ENCODE measurements around the gene ST6GALNAC5. TPM values are rescaled to one million over a fixed set of nuclear protein-coding genes. Genes with fewer than 3 reads are reported as not detected.

The ST6GALNAC5 gene
- total RNA-seq, 1 experiment from 2014 or later: 0.24 TPM

GRCh38 chr1:77057994-77058585 lies 190.8 kb downstream of the ST6GALNAC5 start:
- POLR2A ChIA-PET (ENCODE audit: unreplicated experiment): no interaction called here
- no TSS peak for BruUV-seq (replicated peaks)

DNA sequence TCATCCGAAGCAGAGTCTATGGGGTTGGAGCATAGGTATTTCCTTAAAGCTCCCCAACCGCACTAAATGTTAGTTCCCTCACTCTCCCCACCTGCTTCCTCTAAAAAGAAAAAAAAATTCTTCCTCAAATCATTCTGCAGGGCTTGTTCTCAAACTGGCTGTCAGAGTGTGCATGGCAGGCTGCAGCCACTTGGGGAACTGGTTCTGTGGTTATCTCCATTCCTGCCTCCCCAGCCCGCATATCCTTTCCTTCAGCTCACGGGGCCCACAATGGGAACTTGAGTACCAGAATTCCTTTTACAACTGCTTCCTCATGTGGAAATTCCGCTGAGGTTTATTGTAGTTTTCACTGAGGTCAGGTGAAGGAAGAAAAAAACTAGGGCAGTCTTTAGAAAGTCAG lies 192.7 kb downstream of the ST6GALNAC5 start:
- Histone ChIP-seq H3K4me1 (replicated peaks; ENCODE audit: insufficient read depth) (no peaks in the 10 kb centered on the region), H3K36me3 (ENCODE audit: low read depth) (no peaks in the 10 kb centered on the region), H3K4me3 (no peak overlapping the region), H2AFZ (no peak overlapping the region; the same call in 1 of the 2 replicates), H3K9me3 (ENCODE audit: insufficient read depth, low read depth) (peaks cover 3% of the 10 kb centered on the region; the same call in 1 of the 2 replicates), H3F3A (ENCODE audit: insufficient read depth, low read depth) (no peaks in the 10 kb centered on the region), H3K79me2 (ENCODE audit: low read depth) (no peaks in the 10 kb centered on the region), H3K27me3 (ENCODE audit: insufficient read depth, low read depth) (no peaks in the 10 kb centered on the region), H3K4me2 (no peak overlapping the region), H4K20me1 (ENCODE audit: insufficient read depth) (no peaks in the 10 kb centered on the region), H3K9me2 (ENCODE audit: insufficient read depth) (0 out of 2 replicates have a peak, but pooled peaks cover under 1% of the 10 kb centered on the region), H3K27ac (no peak overlapping the region)
- intact Hi-C loops (cut with micrococcal nuclease; ENCODE audit: unreplicated experiment): loop anchor here (1.0 to 5.0 kb wide), 2 partner anchors 21 to 63 kb away; no protein-coding TSS in a partner anchor
- DNase-seq: peak; percentile 67 to 73
- no peak for TF ChIP-seq EZH2 (IDR thresholded peaks at IDR 0.05; ENCODE audit: low read depth)
- TF ChIP-seq CTCF (conservative IDR thresholded peaks at IDR 0.05): no peak
- BruUV-seq (replicated peaks): no TSS peak
- CTCF ChIA-PET: no interaction called here
- POLR2A ChIA-PET (ENCODE audit: unreplicated experiment): interaction anchor here (0.7 kb wide), 1 partner anchor 213 kb away, joined by 4 read pairs; no protein-coding TSS in a partner anchor

More at GRCh38 chr1:77057994-77058585, 190.8 kb downstream of the ST6GALNAC5 start:
- peaks cover 3% of the 10 kb centered on the region; the same call in 1 of the 2 replicates for H3K9me3 ChIP-seq (ENCODE audit: insufficient read depth, low read depth)
- no peak overlapping the region for H3K27ac ChIP-seq
- intact Hi-C loops (cut with micrococcal nuclease; ENCODE audit: unreplicated experiment): no loop called here
- no peak overlapping the region for H3K4me2 ChIP-seq
- CTCF ChIA-PET: no interaction called here
- no peak overlapping the region for H2AFZ ChIP-seq
- no peaks in the 10 kb centered on the region for H3K27me3 ChIP-seq (ENCODE audit: insufficient read depth, low read depth)
- no peak for DNase-seq
- H4K20me1 ChIP-seq (ENCODE audit: insufficient read depth): no peaks in the 10 kb centered on the region
- H3K4me1 ChIP-seq (replicated peaks; ENCODE audit: insufficient read depth): no peaks in the 10 kb centered on the region
- no peaks in the 10 kb centered on the region for H3F3A ChIP-seq (ENCODE audit: insufficient read depth, low read depth)
- no peaks in the 10 kb centered on the region for H3K9me2 ChIP-seq (ENCODE audit: insufficient read depth)
- H3K4me3 ChIP-seq: no peak overlapping the region
- no peaks in the 10 kb centered on the region for H3K79me2 ChIP-seq (ENCODE audit: low read depth)
- no peaks in the 10 kb centered on the region for H3K36me3 ChIP-seq (ENCODE audit: low read depth)
- TF ChIP-seq EZH2 (IDR thresholded peaks at IDR 0.05; ENCODE audit: low read depth): no peak
- no peak for TF ChIP-seq CTCF (conservative IDR thresholded peaks at IDR 0.05)

DNA sequence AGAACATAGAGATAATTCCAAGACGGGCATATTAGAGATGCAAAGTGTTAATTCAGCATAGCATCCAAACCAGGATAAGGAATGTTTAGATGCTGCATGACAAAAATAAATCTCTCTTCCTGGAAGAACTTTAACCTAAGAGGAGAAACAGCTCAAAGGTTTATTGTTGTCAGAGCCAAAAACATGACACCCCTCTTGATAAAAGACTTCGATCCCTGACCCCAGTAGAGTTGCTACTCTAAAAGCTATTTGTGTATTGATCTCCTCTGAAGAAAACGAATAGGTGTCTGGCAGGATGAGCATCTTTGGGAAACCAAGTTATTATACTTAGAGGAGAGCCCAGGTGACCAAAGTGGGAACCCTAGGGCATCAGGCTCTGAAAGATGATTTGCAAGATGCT lies 193.9 kb downstream of the ST6GALNAC5 start:
- BruUV-seq (replicated peaks): no TSS peak
- peaks cover 5% of the 10 kb centered on the region; the same call in 1 of the 2 replicates for H3K9me2 ChIP-seq (ENCODE audit: insufficient read depth)
- no peaks in the 10 kb centered on the region for H3K36me3 ChIP-seq (ENCODE audit: low read depth)
- no peak overlapping the region for H3K4me3 ChIP-seq
- no peaks in the 10 kb centered on the region for H3K79me2 ChIP-seq (ENCODE audit: low read depth)
- H3K27me3 ChIP-seq (ENCODE audit: insufficient read depth, low read depth): no peaks in the 10 kb centered on the region
- POLR2A ChIA-PET (ENCODE audit: unreplicated experiment): no interaction called here
- no peak overlapping the region for H3K4me2 ChIP-seq
- no peak overlapping the region for H3K27ac ChIP-seq
- CTCF ChIA-PET: no interaction called here
- intact Hi-C loops (cut with micrococcal nuclease; ENCODE audit: unreplicated experiment): loop anchor here (5.0 kb wide), 1 partner anchor 64 kb away; no protein-coding TSS in a partner anchor
- no peaks in the 10 kb centered on the region for H3F3A ChIP-seq (ENCODE audit: insufficient read depth, low read depth)
- H4K20me1 ChIP-seq (ENCODE audit: insufficient read depth): no peaks in the 10 kb centered on the region
- DNase-seq: no peak
- TF ChIP-seq CTCF (conservative IDR thresholded peaks at IDR 0.05): no peak
- no peak for TF ChIP-seq EZH2 (IDR thresholded peaks at IDR 0.05; ENCODE audit: low read depth)
- H2AFZ ChIP-seq: no peak overlapping the region
- H3K9me3 ChIP-seq (ENCODE audit: insufficient read depth, low read depth): peaks cover 3% of the 10 kb centered on the region; the same call in 1 of the 2 replicates
- no peaks in the 10 kb centered on the region for H3K4me1 ChIP-seq (replicated peaks; ENCODE audit: insufficient read depth)
